GM21825 (cell line): ENCODE measurements around the gene PERM1.
"Not testable (repeated sequence)": the region's sequence is repeated elsewhere in the genome, so short reads cannot be mapped to it uniquely, and the experiment has no call there.

Source experiments
- ATAC-seq: cut with Tn5 transposase; IDR thresholded peaks from one replicate; pipeline ENCODE4 v1.9.1; 2021; ENCODE audit warnings: mild to moderate bottlenecking, moderate library complexity; ENCODE audit not compliant: unreplicated experiment

The PERM1 gene

DNA sequence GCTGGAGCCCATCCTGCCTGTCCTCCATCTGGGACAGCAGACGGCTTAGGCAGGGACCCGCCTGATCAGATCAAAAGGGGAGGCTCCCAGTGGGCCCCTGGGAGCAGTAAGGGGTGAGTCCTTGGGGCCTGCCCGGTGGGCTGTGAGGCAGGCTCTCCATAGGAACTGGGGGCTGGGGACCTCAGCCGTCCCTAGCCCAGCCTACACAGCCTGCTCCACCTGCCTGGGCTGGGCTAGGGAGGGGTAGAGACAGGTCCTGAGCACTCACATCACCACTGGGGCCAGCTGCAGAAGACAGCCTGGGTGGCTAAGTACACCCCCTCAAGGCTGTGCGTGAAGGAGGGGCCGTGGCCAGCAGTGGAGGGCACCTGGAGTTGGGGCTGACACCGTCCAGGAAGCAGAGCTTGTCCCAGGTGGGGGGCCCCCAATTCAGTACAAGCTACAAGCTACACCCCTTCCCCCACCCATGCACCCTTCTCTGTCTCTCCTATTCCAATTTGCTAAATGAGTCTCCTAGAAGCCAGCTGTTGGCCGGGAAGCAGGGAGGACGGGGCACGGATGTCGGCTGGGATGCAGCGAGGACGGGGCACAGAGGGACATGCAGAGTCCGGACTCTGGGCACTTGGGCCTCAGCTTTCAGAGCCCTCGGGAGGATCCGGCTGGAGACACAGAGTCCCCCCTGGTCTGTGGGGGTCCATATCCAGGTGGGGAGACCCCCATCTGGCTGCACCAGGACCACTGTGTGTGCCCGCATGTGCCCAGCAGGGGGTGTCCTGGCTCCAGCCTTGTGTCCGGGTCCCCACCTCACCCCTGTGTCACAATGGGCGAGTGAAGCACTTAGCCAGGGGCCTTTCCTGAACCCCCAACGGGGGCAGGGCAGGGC lies 33.1 kb upstream of the PERM1 start:
- ATAC-seq = no peak

DNA sequence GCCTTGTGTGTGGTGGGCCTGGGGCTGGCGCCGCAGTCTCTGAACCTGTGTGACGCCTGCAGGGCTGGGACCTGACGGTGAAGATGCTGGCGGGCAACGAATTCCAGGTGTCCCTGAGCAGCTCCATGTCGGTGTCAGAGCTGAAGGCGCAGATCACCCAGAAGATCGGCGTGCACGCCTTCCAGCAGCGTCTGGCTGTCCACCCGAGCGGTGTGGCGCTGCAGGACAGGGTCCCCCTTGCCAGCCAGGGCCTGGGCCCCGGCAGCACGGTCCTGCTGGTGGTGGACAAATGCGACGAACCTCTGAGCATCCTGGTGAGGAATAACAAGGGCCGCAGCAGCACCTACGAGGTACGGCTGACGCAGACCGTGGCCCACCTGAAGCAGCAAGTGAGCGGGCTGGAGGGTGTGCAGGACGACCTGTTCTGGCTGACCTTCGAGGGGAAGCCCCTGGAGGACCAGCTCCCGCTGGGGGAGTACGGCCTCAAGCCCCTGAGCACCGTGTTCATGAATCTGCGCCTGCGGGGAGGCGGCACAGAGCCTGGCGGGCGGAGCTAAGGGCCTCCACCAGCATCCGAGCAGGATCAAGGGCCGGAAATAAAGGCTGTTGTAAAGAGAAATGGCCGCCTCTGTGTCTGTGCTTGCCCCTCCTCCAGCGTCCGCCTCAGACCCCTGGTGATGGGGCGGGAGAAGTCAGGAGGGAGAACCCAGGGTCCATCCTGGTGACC lies 32.2 kb upstream of the PERM1 start:
- no peak for ATAC-seq

DNA sequence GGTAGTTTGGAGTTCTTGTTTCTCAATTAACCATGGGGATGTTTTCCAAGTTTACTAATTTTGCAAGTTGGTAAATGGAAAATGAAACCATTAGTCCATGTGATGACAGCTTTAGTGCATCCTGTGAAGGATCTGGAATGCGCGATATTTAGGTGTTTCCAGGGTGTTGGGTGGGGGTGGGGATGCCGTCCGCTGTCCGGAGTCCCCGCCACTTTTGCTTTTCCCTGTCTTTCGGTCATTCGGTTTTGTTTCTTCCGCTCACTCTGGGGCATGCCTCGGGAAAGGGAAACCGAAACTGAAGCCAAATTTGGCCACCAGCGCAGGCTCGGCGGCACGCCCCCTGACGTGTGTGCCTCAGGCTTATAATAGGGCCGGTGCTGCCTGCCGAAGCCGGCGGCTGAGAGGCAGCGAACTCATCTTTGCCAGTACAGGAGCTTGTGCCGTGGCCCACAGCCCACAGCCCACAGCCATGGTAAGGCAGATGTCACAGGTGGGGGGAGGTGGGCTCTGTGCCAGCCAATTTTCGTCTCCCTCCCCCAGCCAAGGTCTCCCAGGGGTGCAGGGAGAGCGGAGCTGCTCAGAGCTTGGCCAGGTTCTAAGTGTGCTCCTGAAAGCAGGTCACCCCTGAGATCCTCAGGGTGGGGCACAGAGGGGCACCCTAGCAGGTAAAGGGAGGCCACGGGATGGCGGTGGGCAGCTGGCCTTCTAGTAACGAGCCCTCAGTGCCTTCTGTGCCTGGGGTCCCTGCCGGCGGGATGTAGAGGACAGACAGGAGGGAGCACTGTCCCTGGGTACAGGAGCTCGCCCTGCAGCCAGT lies 31.4 kb upstream of the PERM1 start, which contains the start of gene ISG15:
Gene ISG15 (plus strand): TSS at position 393 of the 817 bp plus-strand sequence. CDS start 77 bp downstream, at position 470.
- peak; percentile 77 for ATAC-seq

DNA sequence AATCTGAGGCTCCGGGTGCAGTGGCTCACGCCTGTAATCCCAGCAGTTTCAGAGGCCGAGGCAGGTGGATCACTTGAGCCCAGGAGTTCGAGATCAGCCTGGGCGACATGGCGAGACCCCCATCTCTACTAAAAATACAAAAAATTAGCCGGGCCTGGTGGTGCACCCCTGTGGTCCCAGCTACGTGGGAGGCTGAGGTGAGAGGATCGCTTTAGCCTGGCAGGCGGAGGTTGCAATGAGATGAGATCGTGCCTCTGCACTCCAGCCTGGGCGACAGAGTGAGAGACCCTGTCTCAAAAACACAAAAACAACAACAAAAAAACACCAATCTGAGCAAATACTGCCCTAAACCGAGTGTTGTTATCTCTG lies 30.8 kb upstream of the PERM1 start:
- ATAC-seq = not testable (repeated sequence)

DNA sequence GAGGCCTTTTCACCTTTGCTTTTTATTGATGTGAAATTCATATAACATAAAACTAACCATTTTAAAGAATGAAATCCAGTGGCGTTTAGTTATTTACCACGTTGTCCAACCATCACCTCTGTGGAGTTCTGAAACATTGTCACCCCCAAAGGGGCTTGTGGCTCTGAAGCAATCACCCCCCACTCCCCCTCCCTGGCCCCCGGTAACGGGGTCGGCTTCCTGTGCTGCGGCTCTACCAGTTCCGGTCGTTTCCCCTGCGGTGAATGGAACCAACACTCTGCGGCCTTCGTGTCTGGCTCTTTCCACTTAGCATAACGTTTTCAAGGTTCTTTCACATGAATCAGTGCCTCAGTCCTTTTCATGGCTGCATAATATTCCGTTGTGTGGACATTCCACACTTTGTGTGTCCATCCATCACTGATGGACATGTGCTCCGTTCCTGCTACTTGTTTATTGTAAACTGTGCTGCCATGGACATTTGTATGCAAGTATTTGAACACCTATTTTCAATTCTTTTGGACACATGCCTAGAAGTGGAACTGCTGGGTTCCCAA lies 29.6 kb upstream of the PERM1 start:
- ATAC-seq = no peak

DNA sequence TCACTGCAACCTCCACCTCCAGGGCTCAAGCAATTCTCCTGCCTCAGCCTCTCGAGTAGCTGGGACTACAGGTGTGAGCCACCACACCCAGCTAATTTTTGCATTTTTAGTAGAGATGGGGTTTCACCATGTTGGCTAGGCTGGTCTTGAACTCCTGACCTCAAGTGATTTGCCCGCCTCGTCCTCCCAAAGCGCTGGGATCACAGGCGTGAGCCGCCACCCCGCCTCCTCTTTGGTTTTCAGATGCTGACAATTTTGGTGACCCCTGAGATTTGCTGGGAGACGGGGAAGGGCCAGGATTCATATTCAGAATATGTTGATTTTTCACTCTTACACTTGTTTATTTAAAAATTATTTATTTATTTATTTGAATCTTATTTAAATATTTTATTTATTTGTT lies 28.2 kb upstream of the PERM1 start:
- ATAC-seq = not testable (repeated sequence)

DNA sequence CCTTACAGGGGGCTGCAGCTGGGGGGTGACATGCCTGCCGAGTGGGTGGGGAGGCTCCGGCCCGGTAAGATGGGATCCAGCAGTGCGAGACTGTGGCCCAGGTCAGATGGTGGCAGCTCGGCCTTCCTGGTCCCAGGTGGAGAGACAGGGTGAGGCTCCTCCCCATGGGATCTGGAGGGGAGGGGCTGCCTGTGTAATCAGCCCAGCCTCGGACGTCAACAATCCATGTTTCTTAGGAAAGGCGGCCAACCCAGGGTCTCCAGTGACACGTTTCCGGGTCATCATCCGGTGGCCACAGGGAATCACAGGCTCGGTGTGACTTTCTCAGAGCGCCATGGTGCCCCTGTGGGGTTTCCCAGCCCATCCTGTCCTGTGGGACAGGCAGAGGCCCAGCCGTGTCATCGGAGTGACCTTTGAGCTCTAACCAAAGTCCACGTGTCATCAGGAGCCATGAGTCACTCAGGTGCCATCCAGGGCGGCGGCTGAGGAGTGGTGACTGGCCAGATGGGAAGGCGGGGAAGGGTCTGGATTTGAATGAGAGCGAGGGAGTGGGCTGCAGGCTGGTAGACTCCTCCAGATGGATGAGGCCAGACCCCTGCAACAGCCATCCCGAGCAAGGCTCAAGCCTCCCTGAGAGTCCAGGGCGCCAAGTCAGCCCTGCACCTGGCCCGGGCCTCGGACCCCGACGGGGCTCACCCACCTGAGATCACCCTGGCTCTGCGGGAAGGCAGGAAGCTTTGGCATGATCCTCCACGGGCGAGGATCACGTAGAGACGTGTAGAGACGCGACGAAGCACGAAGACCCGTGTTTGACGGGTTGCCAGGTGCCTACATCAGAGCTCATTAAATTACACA lies 24.6 kb upstream of the PERM1 start:
- ATAC-seq = no peak

DNA sequence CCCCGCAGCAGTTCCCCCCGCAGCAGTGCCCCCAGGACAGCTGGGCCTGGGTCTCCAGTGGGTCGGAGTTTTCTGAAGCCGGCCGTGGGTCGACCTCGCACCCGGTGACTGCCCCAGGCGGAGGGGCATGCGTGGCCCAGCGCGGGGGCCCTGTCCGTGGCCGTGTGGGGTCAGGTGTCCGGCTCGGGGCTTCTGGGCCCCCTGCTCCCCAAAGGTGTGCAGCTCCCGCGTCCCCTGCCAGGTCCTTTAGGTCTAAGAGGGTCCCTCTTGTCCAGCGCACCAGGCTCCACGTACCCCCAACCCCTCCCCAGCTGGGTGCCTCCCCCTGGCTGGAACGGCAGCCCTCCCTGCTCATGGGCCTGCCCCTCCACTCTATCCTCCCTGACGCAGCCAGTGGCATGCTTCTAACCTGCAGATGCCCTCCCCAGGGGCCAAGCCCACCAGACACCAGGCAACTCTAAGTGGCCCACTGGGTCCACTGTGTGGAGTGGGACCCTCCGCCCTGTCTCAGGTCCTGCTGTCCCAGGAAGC lies 23.9 kb upstream of the PERM1 start:
- no peak for ATAC-seq

DNA sequence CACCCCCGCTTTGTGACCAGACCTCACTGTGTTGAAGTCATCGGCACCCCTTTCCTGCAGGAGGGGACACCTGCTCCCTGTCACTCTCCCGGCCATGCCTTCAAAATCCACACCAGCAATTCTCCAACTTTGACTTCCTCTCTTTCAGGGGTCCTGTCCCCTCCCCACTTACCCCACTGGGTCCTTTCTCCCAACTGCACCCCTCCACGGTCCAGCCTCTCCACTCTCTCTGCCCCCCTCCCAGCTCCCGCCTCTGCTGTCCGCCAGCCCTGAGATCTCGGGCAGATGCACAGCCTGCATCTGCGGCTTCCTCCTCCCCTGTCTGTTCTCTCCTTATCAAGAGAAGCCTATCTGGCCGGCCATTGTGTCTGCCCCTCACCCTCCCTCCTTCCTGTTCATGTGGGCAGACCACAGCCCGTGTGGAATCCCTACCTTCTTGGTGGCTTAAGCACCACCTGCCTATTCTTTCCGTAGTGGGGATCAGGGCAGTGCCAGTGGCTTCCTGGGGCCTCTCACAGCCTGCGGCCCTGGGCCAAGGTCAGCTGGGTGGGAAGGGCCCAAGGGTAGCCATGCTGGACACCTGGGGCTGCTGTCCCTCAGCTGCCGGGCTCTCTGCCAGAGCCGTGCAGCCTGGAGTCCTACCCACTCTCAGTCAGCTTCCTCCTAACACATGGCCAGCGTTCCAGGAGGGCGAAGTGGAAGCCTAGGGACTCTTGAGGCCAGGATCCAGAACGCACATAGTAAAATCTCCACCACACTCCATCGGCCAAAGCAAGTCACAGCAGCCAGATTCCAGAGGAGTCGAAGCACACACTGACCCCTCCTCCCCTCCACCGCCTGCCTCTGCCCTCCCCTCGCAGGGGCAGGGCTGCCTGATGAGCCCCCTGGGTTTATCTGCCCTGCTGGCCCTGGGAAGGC lies 23.1 kb upstream of the PERM1 start:
- no peak for ATAC-seq

DNA sequence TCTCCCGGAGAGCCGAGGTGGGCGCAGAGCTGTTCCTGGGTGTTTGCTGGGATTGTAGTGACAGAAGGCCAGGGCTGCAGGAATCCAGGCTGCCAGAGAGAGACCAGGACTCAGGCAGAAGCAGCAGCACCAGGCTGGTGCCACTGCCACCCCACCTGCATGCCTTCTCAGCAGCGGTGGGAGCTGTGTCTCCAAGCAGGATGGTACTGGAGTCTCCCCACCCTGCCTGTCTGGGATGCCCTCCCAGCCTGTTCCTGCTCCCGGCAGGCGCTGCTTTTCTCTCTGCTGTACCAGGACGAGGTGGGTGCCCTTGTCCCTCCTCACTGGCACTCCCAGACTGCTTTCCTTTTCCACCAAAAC lies 22.5 kb upstream of the PERM1 start:
- no peak for ATAC-seq

DNA sequence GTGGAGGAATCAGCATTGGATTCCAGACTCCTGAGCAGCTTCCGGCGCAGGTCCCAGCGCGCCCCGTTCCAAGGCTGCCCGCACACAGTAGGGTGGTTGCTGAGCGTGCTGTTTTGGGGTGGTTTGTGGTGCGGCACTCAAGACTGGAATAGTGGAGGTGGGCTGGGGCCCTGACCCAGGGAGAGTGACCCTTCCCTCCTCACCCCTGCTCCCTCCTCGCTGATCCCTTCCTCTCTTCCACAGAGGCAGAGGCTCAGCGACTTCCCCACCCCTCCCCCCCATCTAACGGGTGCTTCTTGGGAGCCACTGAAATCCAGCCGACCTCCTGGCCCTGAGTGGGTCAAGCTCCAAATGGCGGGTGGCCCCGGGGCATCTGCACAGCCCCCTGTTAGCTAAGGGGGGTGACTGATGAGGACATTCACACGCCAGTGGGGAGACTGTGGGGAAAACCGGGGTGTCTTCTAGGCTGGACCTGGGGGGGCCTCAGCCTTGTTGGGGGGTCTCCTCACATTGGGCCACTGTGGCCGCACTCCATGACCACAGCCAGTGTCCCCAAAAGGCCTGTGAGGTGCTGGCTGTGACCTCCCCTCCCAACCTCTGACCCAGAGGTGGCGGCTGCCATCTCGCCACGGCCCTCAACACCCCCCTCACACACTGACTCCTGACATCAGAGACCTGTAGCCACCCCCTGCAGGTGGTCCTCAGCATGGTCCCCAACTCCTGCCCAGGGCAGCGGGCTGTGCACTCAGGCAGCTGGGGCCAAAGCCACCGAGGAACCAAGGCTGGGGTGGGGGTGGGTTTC lies 21.9 kb upstream of the PERM1 start:
- ATAC-seq = no peak

DNA sequence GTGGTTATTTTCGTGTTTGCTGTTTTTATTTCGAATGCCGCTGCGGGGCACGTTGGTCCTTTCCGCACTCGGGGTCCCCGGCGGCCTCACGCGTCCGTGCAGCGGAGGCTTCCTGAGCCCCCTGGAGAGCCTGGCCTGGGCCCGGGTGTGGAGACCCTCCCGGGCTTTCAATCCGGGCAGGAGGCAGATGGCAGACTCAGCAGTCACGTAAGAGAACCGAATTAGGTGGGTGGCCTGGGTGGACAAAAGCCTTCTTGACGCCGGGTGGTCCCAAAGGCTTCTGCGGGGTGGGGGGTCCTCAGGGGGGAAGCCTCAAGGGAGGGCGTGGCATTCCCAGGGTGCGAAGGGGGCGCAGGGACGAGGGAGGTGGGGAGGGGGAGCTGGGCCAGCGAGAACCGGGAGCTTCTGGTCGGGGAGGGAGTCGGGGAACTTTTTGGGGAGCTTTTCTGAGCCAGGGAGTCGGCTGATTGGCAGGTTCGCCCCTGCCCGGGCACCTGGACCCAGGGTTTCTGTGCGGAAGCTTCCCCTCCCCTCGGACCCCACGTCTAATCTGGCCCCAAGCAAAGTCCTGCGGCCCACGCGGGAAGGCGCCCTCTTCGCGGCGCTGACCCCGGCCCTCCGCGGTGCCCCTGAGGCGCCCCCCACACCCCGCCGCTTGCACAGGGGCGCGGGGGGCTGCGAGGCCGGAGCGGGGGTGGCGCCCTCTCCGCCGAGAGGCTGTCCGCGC lies 19.3 kb upstream of the PERM1 start:
- no peak for ATAC-seq

DNA sequence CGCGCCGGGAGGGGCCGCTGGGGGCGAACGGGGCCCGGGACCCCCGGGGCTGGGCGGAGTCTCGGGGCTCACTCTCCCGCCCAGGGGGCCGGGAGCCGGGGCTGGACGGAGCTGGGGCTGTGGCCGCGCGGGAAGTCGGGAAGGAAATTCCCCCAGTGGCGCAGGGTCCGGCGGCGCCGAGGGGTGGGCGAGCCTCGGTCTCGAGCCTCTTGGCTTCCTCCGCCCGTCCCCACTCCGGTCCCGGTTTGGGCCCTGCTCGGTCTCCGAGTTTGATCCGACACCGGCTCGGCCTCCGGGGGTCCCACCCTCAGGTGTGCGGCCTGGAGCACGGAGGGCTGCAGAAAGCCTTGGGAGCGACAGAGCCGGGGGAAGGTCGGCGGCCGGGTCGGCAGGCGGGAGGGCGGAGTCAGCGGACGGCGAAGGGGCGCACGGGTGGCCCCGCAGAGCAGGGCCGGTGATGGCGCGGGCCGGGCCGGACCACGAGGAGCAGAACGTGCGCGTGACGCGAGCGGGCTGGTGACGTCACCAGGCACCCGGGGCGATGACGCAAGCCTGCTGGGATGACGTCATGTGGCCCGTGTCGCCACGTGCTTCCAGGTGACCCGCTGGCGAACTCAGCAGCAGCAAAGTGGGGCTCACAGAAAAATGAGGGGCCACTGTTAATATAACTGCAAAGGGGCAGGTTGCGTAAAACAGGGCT lies 18.6 kb upstream of the PERM1 start:
- peak; percentile 14 for ATAC-seq

DNA sequence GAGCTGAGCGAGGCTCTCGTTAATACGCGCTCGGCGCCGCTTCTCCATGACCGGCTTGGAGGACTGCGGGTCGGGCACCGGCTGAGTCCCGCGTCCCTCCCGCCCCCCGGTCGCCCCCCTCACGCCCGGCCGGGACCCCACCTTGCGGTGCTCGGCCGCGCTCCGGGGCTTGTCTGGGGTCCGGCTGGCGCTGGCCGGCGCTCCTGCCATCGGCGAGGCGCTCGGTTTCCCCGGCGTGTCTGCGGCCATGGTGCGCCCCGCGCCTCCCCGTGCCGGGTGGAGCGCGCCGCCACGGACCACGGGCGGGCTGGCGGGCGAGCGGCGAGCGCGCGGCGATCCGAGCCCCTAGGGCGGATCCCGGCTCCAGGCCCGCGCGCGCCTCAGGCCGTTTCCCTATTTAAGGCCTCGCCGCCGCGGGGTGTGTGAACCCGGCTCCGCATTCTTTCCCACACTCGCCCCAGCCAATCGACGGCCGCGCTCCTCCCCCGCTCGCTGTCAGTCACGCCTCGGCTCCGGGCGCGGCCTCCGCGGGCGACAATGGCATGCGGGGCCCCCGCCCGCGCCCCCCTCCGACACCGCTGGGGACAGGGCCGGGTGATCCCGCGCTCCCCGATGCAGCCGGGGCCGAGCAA lies 17.9 kb upstream of the PERM1 start, which contains the start of gene HES4:
Gene HES4 (minus strand): TSS at position 373 of the 632 bp plus-strand sequence. CDS start 124 bp downstream, at position 249.
- ATAC-seq = peak; percentile 32

DNA sequence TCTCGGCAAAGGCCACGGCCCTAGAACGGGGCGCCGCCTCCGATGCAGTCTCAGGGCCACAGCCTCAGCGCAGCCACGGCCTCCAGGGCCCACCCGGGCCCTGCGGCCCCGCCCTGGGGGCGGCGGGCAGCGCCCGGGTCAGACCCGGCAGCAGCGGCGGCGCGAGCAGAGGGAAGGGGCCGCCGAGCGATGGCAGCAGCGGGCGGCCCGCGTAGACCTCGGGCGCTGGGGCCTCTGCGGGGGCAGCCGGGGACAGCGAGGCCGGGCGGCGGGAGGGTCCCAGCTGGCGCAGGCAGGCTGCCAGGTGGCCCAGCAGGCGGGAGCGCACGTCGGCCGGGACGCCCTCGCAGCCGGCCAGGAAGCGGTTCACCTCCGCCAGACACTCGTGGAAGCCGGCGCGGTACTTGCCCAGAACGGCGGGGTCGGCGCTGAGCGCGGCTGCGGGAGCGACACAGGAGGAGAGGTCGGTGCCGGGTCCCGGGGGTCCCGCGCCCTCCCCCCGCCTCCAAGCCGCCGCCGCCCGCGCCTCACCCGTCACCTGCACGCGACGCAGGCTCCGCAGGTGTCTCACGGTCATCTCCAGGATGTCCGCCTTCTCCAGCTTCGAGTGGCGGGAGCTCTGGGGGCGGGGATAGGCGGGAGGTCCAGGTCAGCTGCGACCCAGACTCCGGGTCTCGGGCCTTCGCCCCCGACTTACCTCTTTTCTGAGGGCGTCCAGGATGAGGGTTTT lies 17.3 kb upstream of the PERM1 start:
- no peak for ATAC-seq

DNA sequence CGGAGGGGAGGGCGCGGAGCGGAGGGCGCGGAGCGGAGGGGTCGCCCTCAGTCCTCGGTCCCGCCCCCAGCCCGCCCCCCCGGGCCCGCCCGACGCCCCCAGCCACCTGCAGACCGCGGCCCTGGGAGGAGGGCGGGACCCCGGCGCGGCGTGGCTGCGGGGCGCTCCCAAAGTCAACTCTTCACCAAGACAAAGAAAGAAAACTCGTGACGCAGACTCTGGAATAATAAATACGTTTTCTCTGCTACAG lies 16.8 kb upstream of the PERM1 start:
- no peak for ATAC-seq
